ENCODE results near the gene NOL6.
"Not testable (repeated sequence)": the region's sequence is repeated elsewhere in the genome, so short reads cannot be mapped to it uniquely, and the experiment has no call there.

NOL6 gene

DNA sequence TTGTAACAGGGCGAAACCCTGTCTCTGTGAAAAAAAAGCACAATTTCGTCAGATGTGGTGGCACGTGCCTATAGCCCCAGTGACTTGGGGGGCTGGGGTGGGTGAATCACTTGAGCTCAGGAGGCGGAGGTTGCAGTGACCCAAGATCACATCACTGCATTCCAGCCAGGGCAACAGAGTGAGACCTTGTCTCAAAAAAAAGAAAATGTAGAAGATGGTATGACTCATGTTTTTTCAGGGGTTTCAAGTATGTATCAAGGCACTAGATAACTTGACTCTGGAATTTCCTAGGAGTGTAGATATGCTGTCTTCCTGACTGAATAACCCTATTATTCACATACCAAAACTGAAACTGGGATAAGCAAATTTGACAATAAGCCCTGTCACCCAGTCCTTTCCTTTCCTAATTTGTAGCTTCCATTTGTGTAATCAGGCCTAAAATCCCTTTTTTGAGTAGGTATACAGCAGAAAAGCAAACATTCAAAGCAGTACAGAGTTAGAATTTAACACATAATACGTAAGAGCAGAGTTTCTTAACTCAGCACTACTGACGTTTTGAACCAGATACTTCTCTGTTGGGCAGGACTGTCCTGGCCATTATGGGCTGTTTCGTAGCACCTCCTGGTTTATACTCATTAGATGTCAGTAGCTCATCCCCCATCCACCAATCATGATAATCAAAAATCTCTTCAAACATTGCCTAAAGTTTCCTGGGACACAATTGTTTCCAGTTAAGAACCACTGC, 33.1 kb upstream of the NOL6 start:
- no peak overlapping the region for H3K27ac ChIP-seq
- DNase-seq (ENCODE audit: low spot score): no peak
- TF ChIP-seq, protein P1, sequence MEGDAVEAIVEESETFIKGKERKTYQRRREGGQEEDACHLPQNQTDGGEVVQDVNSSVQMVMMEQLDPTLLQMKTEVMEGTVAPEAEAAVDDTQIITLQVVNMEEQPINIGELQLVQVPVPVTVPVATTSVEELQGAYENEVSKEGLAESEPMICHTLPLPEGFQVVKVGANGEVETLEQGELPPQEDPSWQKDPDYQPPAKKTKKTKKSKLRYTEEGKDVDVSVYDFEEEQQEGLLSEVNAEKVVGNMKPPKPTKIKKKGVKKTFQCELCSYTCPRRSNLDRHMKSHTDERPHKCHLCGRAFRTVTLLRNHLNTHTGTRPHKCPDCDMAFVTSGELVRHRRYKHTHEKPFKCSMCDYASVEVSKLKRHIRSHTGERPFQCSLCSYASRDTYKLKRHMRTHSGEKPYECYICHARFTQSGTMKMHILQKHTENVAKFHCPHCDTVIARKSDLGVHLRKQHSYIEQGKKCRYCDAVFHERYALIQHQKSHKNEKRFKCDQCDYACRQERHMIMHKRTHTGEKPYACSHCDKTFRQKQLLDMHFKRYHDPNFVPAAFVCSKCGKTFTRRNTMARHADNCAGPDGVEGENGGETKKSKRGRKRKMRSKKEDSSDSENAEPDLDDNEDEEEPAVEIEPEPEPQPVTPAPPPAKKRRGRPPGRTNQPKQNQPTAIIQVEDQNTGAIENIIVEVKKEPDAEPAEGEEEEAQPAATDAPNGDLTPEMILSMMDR (IDR thresholded peaks at IDR 0.05): no peak
- no peak overlapping the region for H3K4me3 ChIP-seq

DNA sequence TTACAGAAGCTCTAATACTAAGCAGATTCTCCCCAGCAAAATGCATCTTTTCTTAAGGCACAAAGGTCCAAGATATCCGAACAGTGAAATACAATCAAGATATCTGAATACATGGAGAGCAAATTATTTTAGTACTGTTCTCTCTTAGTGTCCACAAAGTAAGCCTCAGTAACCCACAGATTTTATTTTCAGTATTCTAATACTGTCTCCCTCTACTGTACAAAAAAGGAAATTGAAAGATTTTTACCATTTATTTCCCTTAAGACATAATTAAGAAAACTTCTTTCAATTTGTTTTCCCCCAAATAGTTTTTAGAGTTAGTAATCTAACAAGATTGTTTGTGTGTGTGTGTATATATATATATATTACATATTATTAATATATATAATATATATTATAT, 24.7 kb upstream of the NOL6 start:
- TF ChIP-seq, protein P1 (IDR thresholded peaks at IDR 0.05): no peak
- DNase-seq (ENCODE audit: low spot score): no peak
- Histone ChIP-seq H3K4me3 (no peak overlapping the region), H3K27ac (no peak overlapping the region)

DNA sequence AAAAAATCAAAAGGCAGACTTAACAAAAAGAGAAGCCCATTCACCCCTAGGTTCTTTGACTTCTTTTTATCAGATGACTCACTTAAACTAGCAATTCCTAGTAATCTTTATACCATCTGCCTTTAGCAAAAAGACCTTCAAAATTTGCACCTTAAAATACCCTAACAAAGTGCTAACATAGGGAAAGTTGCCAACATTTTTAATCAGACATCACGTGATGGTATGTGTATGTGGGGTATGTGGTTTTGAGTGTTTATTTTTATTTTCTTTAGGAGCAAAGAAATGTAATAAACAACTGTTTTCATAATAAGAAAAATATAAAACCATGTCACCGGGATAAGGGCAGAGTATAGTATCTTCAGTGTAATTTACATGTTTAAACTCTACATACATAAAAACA, 20.1 kb upstream of the NOL6 start:
- DNase-seq (ENCODE audit: low spot score); H3K4me3 ChIP-seq; H3K27ac ChIP-seq: not testable (repeated sequence)

DNA sequence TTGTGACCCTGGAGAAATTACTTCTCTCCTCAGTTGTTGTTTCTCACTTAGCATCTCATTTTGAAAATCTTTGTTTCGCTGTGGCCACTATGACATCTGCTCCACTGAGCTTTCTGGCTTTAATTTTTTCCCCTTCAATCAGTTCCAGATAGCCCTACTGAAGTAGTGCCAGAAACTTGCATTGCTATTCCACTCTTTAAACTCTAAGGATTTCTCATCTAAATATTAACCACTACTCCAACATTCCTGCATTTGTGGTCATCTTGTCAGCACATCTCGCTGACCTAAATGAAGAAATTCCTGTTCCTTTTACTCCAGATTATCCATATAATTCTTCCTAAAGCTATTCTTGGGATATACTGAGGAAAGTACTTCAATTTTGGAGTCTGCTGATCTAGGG, 15.3 kb upstream of the NOL6 start:
- no peak for DNase-seq (ENCODE audit: low spot score)
- TF ChIP-seq, protein P1 (IDR thresholded peaks at IDR 0.05): no peak
- no peak overlapping the region for H3K27ac ChIP-seq
- H3K4me3 ChIP-seq: no peak overlapping the region

DNA sequence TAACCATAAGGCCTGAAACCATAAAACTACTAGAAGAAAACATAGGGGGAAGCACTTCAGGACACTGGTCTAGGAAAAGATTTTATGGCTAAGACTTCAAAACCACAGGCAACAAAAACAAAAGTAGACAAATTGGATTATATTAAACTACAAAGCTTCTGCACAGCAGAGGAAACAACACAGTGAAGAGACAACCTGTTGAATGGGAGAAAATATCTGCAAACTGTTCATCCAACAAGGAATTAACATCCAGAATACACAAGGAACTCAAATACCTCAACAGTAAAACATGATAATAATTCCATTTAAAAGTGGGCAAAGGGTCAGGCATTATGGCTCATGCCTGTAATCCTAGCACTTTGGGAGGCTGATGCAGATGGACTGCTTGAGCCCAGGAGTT, 11.6 kb upstream of the NOL6 start:
- H3K27ac ChIP-seq; H3K4me3 ChIP-seq; DNase-seq (ENCODE audit: low spot score): not testable (repeated sequence)

DNA sequence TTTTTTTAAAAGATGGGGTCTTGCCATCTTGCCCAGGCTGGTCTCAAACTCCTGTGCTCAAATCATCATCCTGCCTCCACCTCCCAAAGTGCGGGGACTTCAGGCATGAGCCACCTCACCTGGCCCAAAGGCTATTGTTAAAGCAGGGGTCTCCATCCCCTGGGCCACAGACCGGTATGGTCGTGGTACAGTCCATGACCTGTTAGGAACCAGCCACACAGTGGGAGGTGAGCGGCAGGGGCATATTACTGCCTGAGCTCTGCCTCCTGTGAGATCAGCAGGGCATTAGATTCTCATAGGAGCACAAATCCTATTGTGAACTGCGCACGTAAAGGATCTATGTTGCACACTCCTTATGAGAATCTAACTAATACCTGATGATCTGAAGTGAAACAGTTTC, 7.3 kb upstream of the NOL6 start:
- no peak overlapping the region for H3K4me3 ChIP-seq
- no peak overlapping the region for H3K27ac ChIP-seq
- no peak for DNase-seq (ENCODE audit: low spot score)
- TF ChIP-seq, protein P1 (IDR thresholded peaks at IDR 0.05): no peak

DNA sequence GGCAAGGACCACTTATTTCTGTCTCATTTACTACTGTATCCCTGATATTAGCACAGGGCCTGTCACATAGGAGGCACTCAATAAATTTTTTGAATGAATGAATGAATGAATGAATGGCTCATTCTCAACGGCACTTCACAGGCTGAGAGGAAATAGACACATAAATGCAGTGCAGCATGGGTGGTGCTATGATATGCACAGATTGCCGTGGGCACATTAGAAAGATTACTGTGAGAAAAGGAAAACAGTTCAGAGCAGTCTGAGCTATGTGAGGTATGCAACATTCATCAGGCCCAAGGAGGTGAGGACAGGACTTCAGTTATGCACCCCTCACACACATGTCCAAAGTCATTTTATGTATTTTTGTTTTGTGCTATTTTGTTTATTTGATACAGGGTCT, 6.4 kb upstream of the NOL6 start:
- no peak overlapping the region for H3K4me3 ChIP-seq
- H3K27ac ChIP-seq: no peak overlapping the region
- DNase-seq (ENCODE audit: low spot score): no peak
- TF ChIP-seq, protein P1 (IDR thresholded peaks at IDR 0.05): no peak

DNA sequence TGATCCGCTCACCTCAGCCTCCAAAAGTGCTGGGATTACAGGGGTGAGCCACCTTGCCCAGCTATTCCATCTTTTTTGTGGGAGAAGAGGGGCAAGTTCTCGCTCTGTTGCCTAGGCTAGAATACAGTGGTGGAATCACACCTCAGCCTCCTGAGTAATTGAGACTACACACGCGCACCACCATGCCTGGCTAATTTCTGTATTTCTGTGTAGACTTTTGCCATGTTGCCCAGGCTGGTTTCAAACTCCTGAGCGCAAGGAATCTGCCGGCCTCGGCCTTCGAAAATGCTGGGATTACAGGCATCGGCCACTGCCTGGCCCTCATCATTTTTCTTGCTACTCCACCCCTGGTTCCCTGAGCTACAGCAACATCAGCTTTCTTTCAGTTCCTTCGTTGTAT, 2.8 kb upstream of the NOL6 start:
- Histone ChIP-seq H3K4me3 (no peak overlapping the region), H3K27ac (no peak overlapping the region)
- no peak for DNase-seq (ENCODE audit: low spot score)
- TF ChIP-seq, protein P1 (IDR thresholded peaks at IDR 0.05): no peak
